ENCODE measurements around the gene KIAA0232. TPM values are rescaled to one million over a fixed set of nuclear protein-coding genes. Genes with fewer than 3 reads are reported as not detected.

Gene KIAA0232
- polyA plus RNA-seq, 1 donor (not counting 4 experiments of a cell fraction or from before 2014, with no cell fraction given), result 10.0 TPM

- Histone ChIP-seq H3K4me2 (ENCODE audit: control insufficient read depth, extremely low read depth, insufficient read depth, low read depth, low read length) (no peak overlapping the region), H4K20me1 (ENCODE audit: control insufficient read depth, extremely low read depth, insufficient read depth, low read length) (no peaks in the 10 kb centered on the region), H3K4me1 (ENCODE audit: control insufficient read depth, extremely low read depth, insufficient read depth, low read length) (peaks cover 26% of the 10 kb centered on the region), H3K36me3 (ENCODE audit: control insufficient read depth in 2 of 2, extremely low read depth in 1 of 2, insufficient read depth in 2 of 2, low read length in 2 of 2) (no peaks in the 10 kb centered on the region), H2AFZ (ENCODE audit: control insufficient read depth, low read length) (no peak overlapping the region), H3K4me3 (ENCODE audit: control insufficient read depth in 2 of 3, extremely low read depth in 1 of 3, insufficient read depth in 2 of 3, low read depth in 1 of 3, low read length in 3 of 3) (no peak overlapping the region), H3K9ac (ENCODE audit: control insufficient read depth, extremely low read depth, insufficient read depth, low read length) (no peak overlapping the region), H3K27ac (ENCODE audit: control insufficient read depth, insufficient read depth, low read length) (no peak overlapping the region), H3K9me3 (ENCODE audit: control insufficient read depth, low read depth, low read length) (no peaks in the 10 kb centered on the region), H3K79me2 (ENCODE audit: control insufficient read depth, insufficient read depth, low read length) (no peaks in the 10 kb centered on the region), H3K9me1 (ENCODE audit: control insufficient read depth, extremely low read depth, insufficient read depth, low read length) (no peaks in the 10 kb centered on the region), H3K27me3 (ENCODE audit: control insufficient read depth, extremely low read depth, insufficient read depth, low read length) (peaks cover 27% of the 10 kb centered on the region)
- DNase-seq (ENCODE audit: low read depth, low spot score) (no peak), FAIRE-seq (no peak)
- dilution Hi-C loops (cut with MboI; ENCODE audit: extremely low pct_ligation_motif_present, low sequenced_read_pairs), result no loop called here
- TF ChIP-seq, protein P1, sequence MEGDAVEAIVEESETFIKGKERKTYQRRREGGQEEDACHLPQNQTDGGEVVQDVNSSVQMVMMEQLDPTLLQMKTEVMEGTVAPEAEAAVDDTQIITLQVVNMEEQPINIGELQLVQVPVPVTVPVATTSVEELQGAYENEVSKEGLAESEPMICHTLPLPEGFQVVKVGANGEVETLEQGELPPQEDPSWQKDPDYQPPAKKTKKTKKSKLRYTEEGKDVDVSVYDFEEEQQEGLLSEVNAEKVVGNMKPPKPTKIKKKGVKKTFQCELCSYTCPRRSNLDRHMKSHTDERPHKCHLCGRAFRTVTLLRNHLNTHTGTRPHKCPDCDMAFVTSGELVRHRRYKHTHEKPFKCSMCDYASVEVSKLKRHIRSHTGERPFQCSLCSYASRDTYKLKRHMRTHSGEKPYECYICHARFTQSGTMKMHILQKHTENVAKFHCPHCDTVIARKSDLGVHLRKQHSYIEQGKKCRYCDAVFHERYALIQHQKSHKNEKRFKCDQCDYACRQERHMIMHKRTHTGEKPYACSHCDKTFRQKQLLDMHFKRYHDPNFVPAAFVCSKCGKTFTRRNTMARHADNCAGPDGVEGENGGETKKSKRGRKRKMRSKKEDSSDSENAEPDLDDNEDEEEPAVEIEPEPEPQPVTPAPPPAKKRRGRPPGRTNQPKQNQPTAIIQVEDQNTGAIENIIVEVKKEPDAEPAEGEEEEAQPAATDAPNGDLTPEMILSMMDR (optimal IDR thresholded peaks at IDR 0.05 in 1 of 3, IDR thresholded peaks at IDR 0.05 in 1 of 3, conservative IDR thresholded peaks at IDR 0.05 in 1 of 3; ENCODE audit: extremely low read depth in 1 of 3, insufficient read depth in 2 of 3, low read length in 3 of 3), result no peak
- TF ChIP-seq EZH2 (IDR thresholded peaks at IDR 0.05; ENCODE audit: low read length), result no peak
Measured at GRCh38 chr4:6775746-6776145, 6.8 kb upstream of the KIAA0232 start.

DNA sequence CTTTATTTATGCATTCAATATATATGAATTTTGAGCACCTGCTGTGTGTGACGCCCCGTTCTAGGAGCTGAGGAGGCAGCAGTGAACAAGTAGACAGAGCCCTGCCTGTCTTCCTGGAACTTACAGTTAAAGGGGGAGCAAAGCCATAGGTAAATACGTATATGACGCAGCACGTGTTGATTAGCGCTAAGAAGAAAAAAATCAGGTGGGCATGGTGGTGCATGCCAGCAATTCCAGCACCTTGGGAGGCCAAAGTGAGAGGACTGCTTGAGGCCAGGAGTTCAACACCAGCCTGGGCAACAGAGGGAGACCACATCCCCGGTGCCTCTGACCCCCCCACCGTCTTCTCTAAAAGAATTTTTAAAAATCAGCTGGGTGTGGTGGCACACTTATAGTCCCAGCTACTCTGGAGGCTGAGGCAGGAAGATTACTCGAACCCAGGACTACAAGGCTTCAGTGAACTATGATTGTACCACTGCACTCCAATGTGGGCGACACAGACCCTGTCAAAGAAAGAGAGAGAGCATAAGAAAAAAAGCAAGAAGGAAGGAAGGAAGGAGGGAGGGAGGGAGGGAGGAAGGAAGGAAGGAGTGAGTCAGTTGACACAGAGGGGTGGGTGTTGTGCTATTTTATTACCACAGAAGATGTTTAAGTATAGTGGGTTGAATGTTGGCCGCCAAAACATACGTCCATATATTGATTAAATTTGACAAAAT is 5.4 kb upstream of the KIAA0232 start:
- dilution Hi-C loops (cut with MboI; ENCODE audit: extremely low pct_ligation_motif_present, low sequenced_read_pairs), result no loop called here
- no peaks in the 10 kb centered on the region for H4K20me1 ChIP-seq (ENCODE audit: control insufficient read depth, extremely low read depth, insufficient read depth, low read length)
- no peak for DNase-seq (ENCODE audit: low read depth, low spot score)
- TF ChIP-seq, protein P1 (optimal IDR thresholded peaks at IDR 0.05 in 1 of 3, IDR thresholded peaks at IDR 0.05 in 1 of 3, conservative IDR thresholded peaks at IDR 0.05 in 1 of 3; ENCODE audit: extremely low read depth in 1 of 3, insufficient read depth in 2 of 3, low read length in 3 of 3), result no peak
- TF ChIP-seq EZH2 (IDR thresholded peaks at IDR 0.05; ENCODE audit: low read length), result no peak
- H3K36me3 ChIP-seq (ENCODE audit: control insufficient read depth in 2 of 2, extremely low read depth in 1 of 2, insufficient read depth in 2 of 2, low read length in 2 of 2), result no peaks in the 10 kb centered on the region
- H3K4me3 ChIP-seq (ENCODE audit: control insufficient read depth in 2 of 3, extremely low read depth in 1 of 3, insufficient read depth in 2 of 3, low read depth in 1 of 3, low read length in 3 of 3), result no peak overlapping the region
- no peaks in the 10 kb centered on the region for H3K9me3 ChIP-seq (ENCODE audit: control insufficient read depth, low read depth, low read length)
- no peaks in the 10 kb centered on the region for H3K79me2 ChIP-seq (ENCODE audit: control insufficient read depth, insufficient read depth, low read length)
- H3K4me1 ChIP-seq (ENCODE audit: control insufficient read depth, extremely low read depth, insufficient read depth, low read length), result peaks cover 14% of the 10 kb centered on the region
- no peak for FAIRE-seq
- no peak overlapping the region for H3K27ac ChIP-seq (ENCODE audit: control insufficient read depth, insufficient read depth, low read length)
- no peak overlapping the region for H2AFZ ChIP-seq (ENCODE audit: control insufficient read depth, low read length)
- H3K27me3 ChIP-seq (ENCODE audit: control insufficient read depth, extremely low read depth, insufficient read depth, low read length), result peaks cover 20% of the 10 kb centered on the region
- H3K4me2 ChIP-seq (ENCODE audit: control insufficient read depth, extremely low read depth, insufficient read depth, low read depth, low read length), result no peak overlapping the region
- H3K9me1 ChIP-seq (ENCODE audit: control insufficient read depth, extremely low read depth, insufficient read depth, low read length), result no peaks in the 10 kb centered on the region
- no peak overlapping the region for H3K9ac ChIP-seq (ENCODE audit: control insufficient read depth, extremely low read depth, insufficient read depth, low read length)

All from keratinocyte (primary cell).